CD4-positive, alpha-beta T cell treated with Interleukin-12 subunit alpha and Interleukin-12 subunit beta, for 1 hour (primary cell): ENCODE data around the gene PLXDC1.
"Not testable (repeated sequence)": the region's sequence is repeated elsewhere in the genome, so short reads cannot be mapped to it uniquely, and the experiment has no call there.

Experiments
- DNase-seq: peaks from one replicate; pipeline ENCODE4 v3.0.0-alpha.2; 2020

Gene PLXDC1

GRCh38 chr17:39151943-39152818 lies 744 bp upstream of the PLXDC1 start:
- DNase-seq, result peak; percentile 41

- DNase-seq, result no peak
Observed at GRCh38 chr17:39150795-39151149, 665 bp downstream of the PLXDC1 start.

DNA sequence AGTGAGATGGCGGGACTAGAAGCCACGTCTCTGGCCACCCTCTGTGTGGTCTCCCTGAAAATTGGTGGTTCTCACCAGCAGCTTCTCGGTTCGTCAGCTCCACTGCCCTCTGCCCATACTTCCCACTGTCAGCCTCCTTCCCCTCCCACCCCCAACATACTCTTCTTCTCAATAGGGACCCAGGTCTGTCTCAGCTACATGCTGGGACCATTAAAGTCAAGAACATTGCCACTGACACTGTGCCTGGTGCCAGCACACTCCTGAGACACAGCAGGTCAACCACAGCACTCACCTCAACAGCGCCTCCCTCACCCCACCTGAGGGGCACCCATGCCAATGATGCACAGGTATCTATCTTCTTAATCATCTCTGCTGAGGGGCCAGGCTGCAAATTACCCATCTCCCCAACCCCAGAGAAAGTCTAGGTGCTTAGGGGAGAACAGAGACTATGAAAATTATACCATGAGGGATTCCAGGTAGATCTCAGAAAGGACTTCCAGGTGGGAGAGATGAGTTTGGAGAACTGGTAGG lies 1.3 kb downstream of the PLXDC1 start:
- DNase-seq, result no peak

GRCh38 chr17:39147221-39148185 lies 3.9 kb downstream of the PLXDC1 start:
- no peak for DNase-seq

- DNase-seq, result no peak
Observed at GRCh38 chr17:39146273-39146672, 5.2 kb downstream of the PLXDC1 start.

GRCh38 chr17:39145143-39145542 lies 6.3 kb downstream of the PLXDC1 start:
- DNase-seq, result no peak

DNA sequence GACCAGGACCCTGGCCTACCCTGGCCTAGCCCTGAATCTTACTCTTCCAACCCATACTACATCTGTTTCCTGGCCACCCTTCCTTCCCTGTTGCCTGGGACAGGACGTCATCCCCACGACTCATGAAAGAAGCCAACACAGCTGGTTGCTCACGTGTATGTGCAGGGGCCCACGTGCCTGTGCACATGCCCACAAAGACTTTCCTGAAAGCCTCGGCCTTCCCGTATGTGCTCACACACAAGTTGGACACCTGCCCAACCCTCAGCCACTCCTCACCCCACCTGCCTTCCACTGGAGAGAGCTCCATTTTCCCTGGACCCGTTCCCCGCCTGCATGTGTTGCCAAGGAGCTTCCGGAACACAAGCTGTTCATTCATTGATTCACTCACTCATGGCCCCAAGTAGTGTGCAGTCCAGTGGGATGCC lies 7.0 kb downstream of the PLXDC1 start:
- no peak for DNase-seq

DNA sequence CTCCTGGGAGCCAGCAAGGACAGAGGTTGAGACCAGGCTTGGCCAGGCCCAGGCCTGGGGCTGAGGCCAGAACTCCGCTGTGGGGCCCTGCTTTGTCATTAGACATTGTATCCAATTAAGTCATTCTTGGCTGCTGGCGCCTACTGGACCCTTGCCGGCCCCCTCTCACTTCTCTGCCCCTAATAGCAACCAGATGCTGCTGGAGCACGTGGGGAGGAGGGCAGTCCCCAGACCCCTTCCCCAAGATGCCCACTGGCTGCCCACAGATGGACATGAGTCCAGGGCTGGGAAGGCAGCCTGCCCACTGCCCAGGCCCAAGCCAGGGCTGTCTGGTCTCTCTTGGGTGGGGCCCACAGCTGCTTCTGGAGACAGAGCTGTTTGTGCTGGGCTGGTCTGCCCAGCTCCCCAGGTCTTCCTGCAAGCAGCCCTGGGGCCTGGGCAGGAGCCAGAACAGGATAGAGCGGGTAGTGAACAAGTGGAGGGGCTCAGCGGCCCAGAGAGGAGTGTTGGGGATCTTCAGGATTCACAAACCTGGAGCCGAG lies 7.8 kb downstream of the PLXDC1 start:
- no peak for DNase-seq

DNA sequence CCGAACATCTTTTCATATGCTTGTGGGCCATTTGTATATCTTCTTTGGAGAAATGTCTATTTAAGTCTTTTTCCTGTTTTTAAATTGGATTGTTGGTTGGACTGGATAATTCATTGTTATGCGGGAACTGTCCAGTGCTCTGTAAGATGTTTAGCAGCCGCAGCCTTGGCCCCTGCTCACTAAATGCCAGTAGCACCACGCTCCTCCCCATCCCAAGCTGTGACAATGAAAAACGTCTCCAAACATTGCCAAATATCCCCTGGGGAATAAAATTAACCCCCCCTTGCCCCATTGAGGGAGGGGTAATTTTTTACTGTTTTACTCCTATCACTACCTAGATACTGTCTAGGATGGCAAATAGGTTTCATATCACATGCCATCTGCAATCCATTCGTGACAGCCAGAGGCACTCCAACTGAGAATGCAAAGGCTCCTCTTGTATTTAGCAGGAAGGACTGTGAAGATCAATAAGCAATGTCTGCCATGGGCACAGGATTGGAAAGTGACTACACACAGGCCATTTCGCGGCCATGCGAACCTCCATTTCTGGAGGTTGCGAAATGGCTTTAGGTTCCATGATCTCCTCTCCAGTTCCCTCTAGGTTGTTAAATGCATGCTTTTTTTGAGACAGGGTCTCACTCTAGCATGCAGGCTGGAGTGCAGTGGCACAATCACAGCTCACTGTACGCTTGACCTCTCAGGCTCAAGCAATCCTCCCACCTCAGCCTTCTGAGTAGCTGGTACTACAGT lies 9.3 kb downstream of the PLXDC1 start:
- no peak for DNase-seq

GRCh38 chr17:39141294-39141693 lies 10.1 kb downstream of the PLXDC1 start:
- no peak for DNase-seq

- DNase-seq, result no peak
Observed at GRCh38 chr17:39139561-39139960, 11.9 kb downstream of the PLXDC1 start.

- no peak for DNase-seq
Observed at GRCh38 chr17:39139161-39139511, 12.3 kb downstream of the PLXDC1 start.

- DNase-seq, result no peak
Observed at GRCh38 chr17:39138431-39139160, 12.8 kb downstream of the PLXDC1 start.

- no peak for DNase-seq
Observed at GRCh38 chr17:39134878-39135277, 16.6 kb downstream of the PLXDC1 start.

GRCh38 chr17:39132192-39132610 lies 19.2 kb downstream of the PLXDC1 start:
- DNase-seq, result no peak

DNA sequence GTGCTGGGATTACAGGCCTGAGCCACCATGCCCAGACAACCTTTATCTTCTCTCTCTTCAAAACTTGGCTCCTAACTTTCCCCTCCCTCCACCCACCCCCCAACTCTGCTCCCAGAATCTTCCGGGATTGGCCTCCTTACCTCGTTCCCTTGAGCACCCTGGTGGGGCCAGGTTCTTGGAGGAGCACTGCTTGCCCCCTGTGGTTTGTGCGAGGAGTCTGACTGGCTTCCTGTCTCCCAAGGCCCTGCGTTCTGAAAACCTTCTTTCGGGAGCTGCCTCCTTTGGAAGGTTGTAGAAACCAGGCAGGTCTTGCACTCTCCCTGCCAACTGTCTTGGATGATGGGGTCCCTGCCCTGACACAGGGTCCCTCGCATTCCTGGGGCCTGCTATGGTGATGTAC lies 19.8 kb downstream of the PLXDC1 start:
- no peak for DNase-seq

GRCh38 chr17:39130205-39130604 lies 21.2 kb downstream of the PLXDC1 start:
- no peak for DNase-seq

- DNase-seq, result not testable (repeated sequence)
Observed at GRCh38 chr17:39129544-39129943, 21.9 kb downstream of the PLXDC1 start.

GRCh38 chr17:39126436-39126835 lies 25.0 kb downstream of the PLXDC1 start:
- no peak for DNase-seq

DNA sequence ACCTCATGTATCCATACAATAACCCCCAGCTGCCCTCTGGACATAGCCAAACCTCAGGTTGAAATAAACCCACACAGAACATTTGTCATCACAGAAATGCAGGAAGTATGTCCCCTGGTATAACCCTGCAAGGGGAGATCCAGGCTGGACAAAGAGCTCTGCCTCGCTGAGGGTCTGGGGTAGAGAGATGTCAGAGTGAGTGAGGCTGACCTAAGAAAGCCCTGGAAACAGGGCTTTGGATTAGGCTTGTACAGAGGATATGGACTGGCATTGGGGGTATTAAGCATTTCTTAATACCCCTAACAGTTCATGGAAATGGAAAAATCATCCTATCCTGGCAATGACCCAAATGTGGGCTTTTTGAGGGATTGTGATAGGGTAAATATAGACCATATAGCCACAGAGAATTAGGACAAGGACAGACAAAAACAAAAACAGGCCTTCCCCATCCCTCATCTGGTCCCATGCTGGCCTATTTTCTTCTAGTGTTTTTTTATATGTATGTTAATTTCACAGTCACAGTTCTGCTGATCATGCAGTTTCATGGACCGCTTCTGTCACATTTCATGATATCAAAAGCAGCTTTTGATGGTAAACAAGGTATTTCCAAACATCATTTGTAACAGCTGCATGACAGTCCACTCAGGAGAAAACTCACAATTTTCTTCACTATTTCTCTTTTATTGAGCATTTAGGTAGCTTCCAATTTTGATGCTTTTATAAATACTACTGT lies 26.1 kb downstream of the PLXDC1 start:
- no peak for DNase-seq

DNA sequence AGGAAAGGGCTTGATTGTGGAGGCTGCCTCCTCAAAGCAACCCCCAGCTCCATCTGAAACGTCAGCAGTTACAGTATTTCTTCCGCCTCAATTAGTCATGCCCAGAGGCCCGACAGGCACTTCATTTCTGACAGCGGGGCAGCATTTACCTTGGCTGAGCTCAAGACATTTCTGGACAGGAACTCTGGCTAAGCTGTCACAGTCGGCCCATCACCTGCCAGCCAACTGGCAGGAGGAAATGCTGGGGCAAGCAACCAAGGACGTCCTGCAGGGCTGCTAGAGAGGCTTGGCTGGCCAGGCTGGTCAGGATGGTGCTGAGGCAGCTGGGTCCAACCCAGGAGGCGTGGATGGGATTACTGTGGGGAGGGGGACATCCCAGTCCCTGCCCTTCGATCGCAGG lies 27.8 kb downstream of the PLXDC1 start:
- no peak for DNase-seq
